Testis (tissue), 2 donors: ENCODE data around the gene SPRY1.

Experiments used
- POLR2A ChIP-seq: fragments of 450-650 bp; IDR thresholded peaks from one replicate; pipeline ENCODE4 v1.6.1; 2017; ENCODE audit warnings: antibody characterized with exemption, mild to moderate bottlenecking, moderate library complexity
- TF ChIP-seq, protein P1 (sequence below), 3 experiments: fragments of 450-650 bp in 2 of 3; fragments of 200-600 bp in 1 of 3; sonication (generic) in 1 of 3; IDR thresholded peaks; one replicate each; pipeline ENCODE4 v1.5.1; 2016 to 2019; ENCODE audit warnings: antibody characterized with exemption in 3 of 3, mild to moderate bottlenecking in 2 of 3, moderate library complexity in 1 of 3

- TF ChIP-seq, protein P1, sequence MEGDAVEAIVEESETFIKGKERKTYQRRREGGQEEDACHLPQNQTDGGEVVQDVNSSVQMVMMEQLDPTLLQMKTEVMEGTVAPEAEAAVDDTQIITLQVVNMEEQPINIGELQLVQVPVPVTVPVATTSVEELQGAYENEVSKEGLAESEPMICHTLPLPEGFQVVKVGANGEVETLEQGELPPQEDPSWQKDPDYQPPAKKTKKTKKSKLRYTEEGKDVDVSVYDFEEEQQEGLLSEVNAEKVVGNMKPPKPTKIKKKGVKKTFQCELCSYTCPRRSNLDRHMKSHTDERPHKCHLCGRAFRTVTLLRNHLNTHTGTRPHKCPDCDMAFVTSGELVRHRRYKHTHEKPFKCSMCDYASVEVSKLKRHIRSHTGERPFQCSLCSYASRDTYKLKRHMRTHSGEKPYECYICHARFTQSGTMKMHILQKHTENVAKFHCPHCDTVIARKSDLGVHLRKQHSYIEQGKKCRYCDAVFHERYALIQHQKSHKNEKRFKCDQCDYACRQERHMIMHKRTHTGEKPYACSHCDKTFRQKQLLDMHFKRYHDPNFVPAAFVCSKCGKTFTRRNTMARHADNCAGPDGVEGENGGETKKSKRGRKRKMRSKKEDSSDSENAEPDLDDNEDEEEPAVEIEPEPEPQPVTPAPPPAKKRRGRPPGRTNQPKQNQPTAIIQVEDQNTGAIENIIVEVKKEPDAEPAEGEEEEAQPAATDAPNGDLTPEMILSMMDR (IDR thresholded peaks at IDR 0.05) = no peak
- no peak for TF ChIP-seq POLR2A
Measured at GRCh38 chr4:123443401-123444289, 47.0 kb downstream of the SPRY1 start.
